Right lobe of liver (tissue), 4 donors: ENCODE data around the gene ZNF341.

Source experiments
- CTCF ChIP-seq, 4 donors: fragments of 200-600 bp in 3 of 4; fragments of 450-650 bp in 1 of 4; IDR thresholded peaks; one replicate each; pipeline versions ENCODE4 v1.5.1 to v1.8.0; 2016 to 2022; ENCODE audit warnings: antibody characterized with exemption in 4 of 4, mild to moderate bottlenecking in 2 of 4
- POLR2A ChIP-seq: fragments of 450-650 bp; IDR thresholded peaks from one replicate; pipeline ENCODE4 v1.6.1; 2017; ENCODE audit warnings: antibody characterized with exemption, mild to moderate bottlenecking
- donor health status: DM: no; HTN: no; CAD: no.
- donor health status: DM: no; HTN: no; CAD: no.
- donor health status: DM: no; HTN: yes; CAD: no.

DNA sequence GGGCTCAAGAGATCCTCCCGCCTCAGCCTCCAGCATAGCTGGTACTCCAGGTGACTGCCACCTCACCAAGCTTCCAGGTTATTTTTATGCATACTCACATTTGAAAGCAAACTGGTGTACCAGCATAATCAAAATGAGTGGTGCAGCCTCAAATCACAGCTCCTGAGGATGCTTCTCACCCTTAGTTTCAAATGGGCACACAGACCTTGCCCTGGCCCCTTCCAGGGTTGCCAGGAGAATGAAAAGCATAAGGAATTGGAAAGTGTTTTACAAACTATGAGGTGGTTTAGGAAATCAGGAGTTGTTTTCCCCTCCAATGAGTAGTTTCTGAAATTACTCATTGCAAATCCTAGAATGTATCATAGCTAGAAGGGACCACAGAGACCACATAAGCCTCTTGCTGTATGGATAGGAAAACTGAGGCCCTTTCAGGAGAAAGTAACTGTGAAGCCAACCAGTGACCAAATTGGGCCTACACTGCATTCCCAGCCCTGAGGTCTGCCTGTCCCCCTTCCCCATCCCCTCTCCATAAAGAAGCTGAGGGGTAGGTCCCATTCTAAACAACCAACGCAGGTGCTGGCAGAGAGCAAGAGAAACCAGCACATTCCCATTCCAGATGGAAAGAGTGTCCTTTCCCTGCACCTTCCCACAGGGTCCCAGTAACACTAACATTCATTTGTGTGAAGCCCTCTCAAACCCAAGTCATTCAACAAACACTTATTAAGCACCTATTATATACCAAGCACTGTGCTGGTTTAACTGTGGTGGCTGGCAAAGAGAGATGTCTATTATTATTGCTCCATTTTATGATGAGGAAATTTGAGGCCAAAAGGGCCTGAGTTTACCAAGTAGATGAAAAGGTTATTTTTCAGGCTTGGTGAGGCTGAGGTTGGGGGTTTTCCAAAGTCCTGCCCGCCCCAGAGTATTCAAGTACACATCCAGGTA, 43.5 kb upstream of the ZNF341 start:
- TF ChIP-seq CTCF (IDR thresholded peaks at IDR 0.05), result no peak
- TF ChIP-seq POLR2A, result no peak
